Duodenal mucosa (tissue), 2 donors: ENCODE measurements around the gene HMGN5.
A peak's percentile ranks its signal among the peaks of the same experiment; 100 is the strongest.

Experiments
- H3K27ac ChIP-seq: one replicate; pipeline ENCODE4 v1.7.0; 2013; ENCODE audit warnings: low read depth, low read length
- H3K27me3 ChIP-seq, 2 donors: one replicate each; pipeline ENCODE4 v1.7.0; 2013; ENCODE audit warnings: low read length in 2 of 2, control low read depth in 1 of 2; ENCODE audit not compliant: insufficient read depth in 2 of 2, control insufficient read depth in 1 of 2
- H3K36me3 ChIP-seq, 2 donors: one replicate each; pipeline ENCODE4 v1.7.0; 2013; ENCODE audit warnings: low read length in 2 of 2, control low read depth in 1 of 2; ENCODE audit not compliant: insufficient read depth in 2 of 2, control insufficient read depth in 1 of 2
- H3K4me1 ChIP-seq, 2 donors: one replicate each; pipeline ENCODE4 v1.7.0; 2013; ENCODE audit warnings: low read length in 2 of 2, control low read depth in 1 of 2; ENCODE audit not compliant: insufficient read depth in 2 of 2, control insufficient read depth in 1 of 2
- H3K4me3 ChIP-seq, 2 donors: one replicate each; pipeline ENCODE4 v1.7.0; 2013; ENCODE audit warnings: low read length in 2 of 2, low read depth in 1 of 2
- H3K9ac ChIP-seq, 2 donors: one replicate each; pipeline ENCODE4 v1.7.0; 2013; ENCODE audit warnings: low read length in 2 of 2, low read depth in 1 of 2
- H3K9me3 ChIP-seq, 2 donors: one replicate each; pipeline ENCODE4 v1.7.0; 2013; ENCODE audit warnings: low read length in 2 of 2, control low read depth in 1 of 2; ENCODE audit not compliant: control insufficient read depth in 1 of 2

Gene HMGN5

DNA sequence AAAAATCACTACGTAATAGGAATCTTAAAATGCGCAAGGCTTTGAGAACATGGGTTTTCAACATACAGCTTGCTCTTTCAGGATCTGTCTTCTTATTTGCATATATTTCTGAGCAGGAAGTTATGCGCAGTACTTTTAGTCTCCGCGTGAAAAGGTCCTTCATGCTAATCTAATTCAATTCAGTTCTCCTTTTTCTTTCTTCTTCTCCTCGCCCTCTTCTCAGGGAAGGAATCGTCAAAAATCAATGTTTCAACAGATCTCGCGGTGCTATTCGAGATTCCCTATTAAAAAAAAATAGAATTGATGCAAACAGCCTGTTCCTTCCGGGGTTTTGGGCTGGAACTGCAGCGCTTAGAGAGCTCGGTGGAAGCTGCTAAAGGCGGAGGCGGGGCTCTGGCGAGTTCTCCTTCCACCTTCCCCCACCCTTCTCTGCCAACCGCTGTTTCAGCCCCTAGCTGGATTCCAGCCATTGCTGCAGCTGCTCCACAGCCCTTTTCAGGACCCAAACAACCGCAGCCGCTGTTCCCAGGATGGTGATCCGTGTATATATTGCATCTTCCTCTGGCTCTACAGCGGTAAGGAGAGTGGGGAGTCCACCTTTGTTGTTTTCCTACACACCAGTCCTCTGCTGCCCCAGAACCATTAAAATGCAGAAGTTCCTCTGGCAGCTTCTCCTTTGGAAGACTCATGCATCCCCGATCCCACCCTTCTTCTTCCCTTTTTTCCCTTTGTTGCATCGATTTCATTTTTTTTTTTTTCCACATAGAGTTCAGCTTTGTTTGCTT is at the start of gene HMGN5, which contains the start of gene SH3BGRL:
Gene HMGN5 (minus strand): TSS at position 243 of the 785 bp plus-strand sequence. CDS start 80,364 bp downstream, outside the sequence.
Gene SH3BGRL (plus strand): TSS at position 432 of the 785 bp plus-strand sequence. CDS start 99 bp downstream, at position 531.
- Histone ChIP-seq H3K4me1 (no peaks in the 10 kb centered on the region), H3K27me3 (no peaks in the 10 kb centered on the region), H3K27ac (peak within 1 kb of the TSS; percentile 70), H3K36me3 (no peaks in the 10 kb centered on the region), H3K4me3 (peak within 1 kb of the TSS; percentile 91 to 95), H3K9ac (peak within 1 kb of the TSS; percentile 86 to 91), H3K9me3 (no peaks in the 10 kb centered on the region)

DNA sequence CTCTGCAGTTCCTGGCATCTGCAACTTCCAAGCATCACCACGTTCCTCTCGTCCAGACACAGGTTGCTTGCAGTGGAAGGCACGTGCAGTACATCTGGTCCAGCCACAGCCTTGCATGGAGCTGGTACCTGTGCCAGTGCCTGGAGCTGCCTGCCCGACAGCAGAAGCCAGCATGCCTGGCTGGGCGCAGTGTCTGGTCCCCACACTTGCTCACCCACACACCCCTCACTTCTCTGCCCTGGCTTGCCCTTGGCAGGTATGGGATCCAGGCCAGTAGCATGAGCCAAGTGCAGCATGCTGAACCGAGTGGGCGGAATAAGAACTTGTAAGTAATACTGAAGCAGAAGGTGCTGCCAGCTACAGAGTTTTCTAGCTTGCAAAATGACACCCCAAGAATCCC is 40.0 kb upstream of the HMGN5 start:
- Histone ChIP-seq H3K4me1 (no peaks in the 10 kb centered on the region), H3K9ac (no peak overlapping the region), H3K27me3 (no peaks in the 10 kb centered on the region), H3K4me3 (no peak overlapping the region), H3K27ac (no peak overlapping the region), H3K36me3 (no peaks in the 10 kb centered on the region), H3K9me3 (no peaks in the 10 kb centered on the region)

- Histone ChIP-seq H3K4me1 (no peaks in the 10 kb centered on the region), H3K9ac (no peak overlapping the region), H3K27me3 (no peaks in the 10 kb centered on the region), H3K4me3 (no peak overlapping the region), H3K9me3 (no peaks in the 10 kb centered on the region), H3K36me3 (no peaks in the 10 kb centered on the region), H3K27ac (no peak overlapping the region)
These were observed 39.1 kb upstream of the HMGN5 start for GRCh38 chrX:81240701-81241331.

GRCh38 chrX:81238166-81238565 is 36.5 kb upstream of the HMGN5 start:
- no peaks in the 10 kb centered on the region for H3K4me1 ChIP-seq
- no peak overlapping the region for H3K4me3 ChIP-seq

DNA sequence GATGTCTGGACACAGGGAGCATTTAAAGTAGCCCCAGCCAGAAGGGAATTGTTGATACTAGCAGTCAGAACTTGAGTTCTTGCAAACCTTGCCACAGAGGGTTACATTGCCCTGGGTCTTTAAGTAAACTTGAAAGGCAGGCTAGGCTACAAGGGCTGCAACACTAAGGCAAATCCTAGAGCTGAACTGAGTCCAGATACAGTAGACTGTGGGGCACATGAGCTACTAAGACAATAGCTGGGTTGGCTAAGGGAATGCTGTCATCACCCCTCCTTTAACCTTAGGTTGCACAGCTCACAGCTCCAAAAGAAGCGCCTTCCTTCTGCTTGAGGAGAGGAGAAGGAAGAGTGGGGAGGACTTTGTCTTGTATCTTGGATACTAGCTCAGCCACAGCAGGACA is 35.8 kb upstream of the HMGN5 start:
- Histone ChIP-seq H3K4me3 (no peak overlapping the region), H3K9ac (no peak overlapping the region), H3K36me3 (no peaks in the 10 kb centered on the region), H3K4me1 (no peaks in the 10 kb centered on the region), H3K27ac (no peak overlapping the region), H3K9me3 (no peaks in the 10 kb centered on the region), H3K27me3 (no peaks in the 10 kb centered on the region)

More at GRCh38 chrX:81238166-81238565, 36.5 kb upstream of the HMGN5 start:
- H3K36me3 ChIP-seq: no peaks in the 10 kb centered on the region
- H3K27ac ChIP-seq: no peak overlapping the region
- no peaks in the 10 kb centered on the region for H3K9me3 ChIP-seq
- H3K9ac ChIP-seq: no peak overlapping the region
- H3K27me3 ChIP-seq: no peaks in the 10 kb centered on the region

- no peaks in the 10 kb centered on the region for H3K9me3 ChIP-seq
- H3K36me3 ChIP-seq: no peaks in the 10 kb centered on the region
- no peak overlapping the region for H3K9ac ChIP-seq
- no peaks in the 10 kb centered on the region for H3K27me3 ChIP-seq
- H3K4me1 ChIP-seq: peaks cover 0 to 5% of the 10 kb centered on the region in 2 donors
- H3K27ac ChIP-seq: no peak overlapping the region
- H3K4me3 ChIP-seq: no peak overlapping the region
These were observed 30.5 kb upstream of the HMGN5 start for GRCh38 chrX:81232218-81232617.

- H3K9me3 ChIP-seq: no peaks in the 10 kb centered on the region
- no peaks in the 10 kb centered on the region for H3K36me3 ChIP-seq
- no peak overlapping the region for H3K9ac ChIP-seq
- H3K4me1 ChIP-seq: peaks cover 0 to 5% of the 10 kb centered on the region in 2 donors
- no peak overlapping the region for H3K27ac ChIP-seq
- H3K27me3 ChIP-seq: no peaks in the 10 kb centered on the region
- no peak overlapping the region for H3K4me3 ChIP-seq
These were observed 29.8 kb upstream of the HMGN5 start for GRCh38 chrX:81231476-81231875.

DNA sequence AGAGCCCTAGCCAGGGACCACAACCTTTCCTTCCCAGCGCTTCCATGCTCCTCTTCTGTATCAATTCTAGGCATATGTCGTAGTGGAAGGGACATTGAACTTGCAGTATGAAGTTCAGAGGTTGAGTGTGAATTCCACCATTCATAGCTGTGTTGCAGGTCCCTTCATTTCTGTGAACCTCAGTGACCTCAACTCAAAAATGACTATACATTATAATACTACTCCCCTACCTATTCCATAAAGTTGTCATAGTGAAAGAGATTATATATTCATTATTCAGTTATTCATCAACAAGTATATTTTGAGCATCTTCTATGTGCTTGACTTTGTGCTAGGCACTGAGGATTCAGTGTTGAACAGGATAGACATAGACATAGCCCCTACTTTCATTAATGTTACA is 28.2 kb upstream of the HMGN5 start:
- no peaks in the 10 kb centered on the region for H3K9me3 ChIP-seq
- no peak overlapping the region for H3K9ac ChIP-seq
- peaks cover 0 to 3% of the 10 kb centered on the region in 2 donors for H3K36me3 ChIP-seq
- H3K4me1 ChIP-seq: peaks cover 0 to 5% of the 10 kb centered on the region in 2 donors
- H3K27ac ChIP-seq: no peak overlapping the region
- H3K4me3 ChIP-seq: peak overlapping the region in 1 of 2 donors; percentile 28
- H3K27me3 ChIP-seq: no peaks in the 10 kb centered on the region

GRCh38 chrX:81229229-81229628 is 27.5 kb upstream of the HMGN5 start:
- peaks cover 0 to 3% of the 10 kb centered on the region in 2 donors for H3K36me3 ChIP-seq
- no peak overlapping the region for H3K9ac ChIP-seq
- peak overlapping the region; percentile 3 for H3K27ac ChIP-seq
- H3K27me3 ChIP-seq: no peaks in the 10 kb centered on the region
- H3K9me3 ChIP-seq: no peaks in the 10 kb centered on the region
- peaks cover 0 to 5% of the 10 kb centered on the region in 2 donors for H3K4me1 ChIP-seq
- H3K4me3 ChIP-seq: peak overlapping the region; percentile 22 to 28

- H3K36me3 ChIP-seq: no peaks in the 10 kb centered on the region
- H3K27me3 ChIP-seq: no peaks in the 10 kb centered on the region
- no peaks in the 10 kb centered on the region for H3K9me3 ChIP-seq
- no peaks in the 10 kb centered on the region for H3K4me1 ChIP-seq
- no peak overlapping the region for H3K27ac ChIP-seq
- H3K4me3 ChIP-seq: no peak overlapping the region
- H3K9ac ChIP-seq: no peak overlapping the region
These were observed 14.0 kb upstream of the HMGN5 start for GRCh38 chrX:81215685-81216084.
